Measurements from ENCODE around the gene GNG2.

- TF ChIP-seq SUZ12 (IDR thresholded peaks at IDR 0.05; ENCODE audit: extremely low read depth, insufficient read depth, insufficient read length): no peak
- TF ChIP-seq ZNF274 (IDR thresholded peaks at IDR 0.05; ENCODE audit: low read depth, low read length): no peak
- TF ChIP-seq YY1 (IDR thresholded peaks at IDR 0.05; ENCODE audit: insufficient read depth, insufficient read length): no peak
These were observed 18.8 kb downstream of the GNG2 start for GRCh38 chr14:51879170-51879569.
